H1 (cell line): ENCODE data around the gene DOK3. TPM values are rescaled to one million over a fixed set of nuclear protein-coding genes. Genes with fewer than 3 reads are reported as not detected.

ENCODE experiments used
- CTCF ChIA-PET: fragments of 300-600 bp; sonication (Branson Sonifier 250); formaldehyde crosslinking; loops from one replicate; lab custom pipeline; 2021; ENCODE audit not compliant: partially characterized antibody; lab: Charles Lee
- POLR2A ChIA-PET: fragments of 300-600 bp; sonication (Branson Sonifier 250); formaldehyde crosslinking; loops from one replicate; lab custom pipeline; 2021; ENCODE audit warnings: inconsistent platforms; ENCODE audit not compliant: partially characterized antibody; lab: Charles Lee
- DNase-seq, 2 experiments: peaks; one replicate each; pipeline versions ENCODE4 v3.0.0 to v3.0.0-alpha.2; 2010 to 2022; ENCODE audit warnings: low spot score in 2 of 2, low read depth in 1 of 2, mixed read lengths in 1 of 2
- FAIRE-seq: peaks from 2 replicates; lab custom pipeline; 2011; peaks lifted over from hg19 to GRCh38; lab: Jason Lieb, UNC
- H2AFZ ChIP-seq: 2 replicates; pipeline ENCODE4 v1.8.1; 2012; ENCODE audit warnings: low read length, inconsistent platforms
- H2AK5ac ChIP-seq: 2 replicates; pipeline ENCODE4 v1.6.1; 2013; ENCODE audit warnings: low read depth, low read length
- H2BK120ac ChIP-seq: replicated peaks from 2 replicates; pipeline ENCODE3; 2013; ENCODE audit warnings: low read depth, low read length, inconsistent platforms
- H2BK12ac ChIP-seq: 2 replicates; pipeline ENCODE4 v1.6.1; 2013; ENCODE audit warnings: low read depth, low read length
- H2BK15ac ChIP-seq: 2 replicates; pipeline ENCODE4 v1.6.1; 2013; ENCODE audit warnings: low read length
- H2BK20ac ChIP-seq: 2 replicates; pipeline ENCODE4 v1.6.1; 2013; ENCODE audit warnings: low read length
- H2BK5ac ChIP-seq: 2 replicates; pipeline ENCODE4 v1.6.1; 2013; ENCODE audit warnings: low read depth, low read length
- H3K14ac ChIP-seq: 2 replicates; pipeline ENCODE4 v1.6.1; 2013; ENCODE audit warnings: inconsistent platforms; ENCODE audit not compliant: insufficient read length
- H3K18ac ChIP-seq: 2 replicates; pipeline ENCODE4 v1.6.1; 2013; ENCODE audit warnings: low read length; ENCODE audit errors: extremely low read depth
- H3K23ac ChIP-seq: 2 replicates; pipeline ENCODE4 v1.6.1; 2013; ENCODE audit warnings: inconsistent platforms; ENCODE audit not compliant: insufficient read length
- H3K23me2 ChIP-seq: 2 replicates; pipeline ENCODE4 v1.6.1; 2013; ENCODE audit warnings: low read depth, low read length
- H3K27ac ChIP-seq: 2 replicates; pipeline ENCODE4 v1.6.1; 2011; ENCODE audit warnings: low read depth, low read length, inconsistent platforms
- H3K27me3 ChIP-seq, 4 experiments: replicated peaks in 1 of 4; 1 replicate in 1 of 4; 2 replicates in 3 of 4; pipeline versions ENCODE4 v1.6.1 to v1.8.1; 2011 to 2013; ENCODE audit warnings: low read length in 3 of 4, mild to moderate bottlenecking in 3 of 4, inconsistent platforms in 2 of 4, mixed read lengths in 2 of 4, moderate library complexity in 1 of 4; ENCODE audit not compliant: control insufficient read depth in 3 of 4, insufficient read depth in 3 of 4; ENCODE audit errors: extremely low read depth in 1 of 4
- H3K36me3 ChIP-seq, 4 experiments: 2 replicates each; pipeline versions ENCODE4 v1.6.1 to v1.8.1; 2011 to 2013; ENCODE audit warnings: mild to moderate bottlenecking in 4 of 4, low read length in 3 of 4, moderate library complexity in 2 of 4, control low read depth in 1 of 4, inconsistent platforms in 1 of 4; ENCODE audit not compliant: insufficient read depth in 4 of 4, control insufficient read depth in 2 of 4
- H3K4ac ChIP-seq: replicated peaks from 2 replicates; pipeline ENCODE3; 2013; ENCODE audit warnings: low read length, low read depth, mixed read lengths, inconsistent platforms; ENCODE audit not compliant: insufficient read length
- H3K4me1 ChIP-seq, 4 experiments: replicated peaks in 1 of 4; 1 replicate in 1 of 4; 2 replicates in 3 of 4; pipeline versions ENCODE4 v1.6.1 to v1.8.1; 2011 to 2013; ENCODE audit warnings: low read length in 3 of 4, inconsistent platforms in 2 of 4, mixed read lengths in 1 of 4; ENCODE audit not compliant: insufficient read depth in 4 of 4, control insufficient read depth in 3 of 4
- H3K4me2 ChIP-seq, 2 experiments: 2 replicates each; pipeline versions ENCODE4 v1.6.1 to v1.8.1; 2011 to 2013; ENCODE audit warnings: low read depth in 2 of 2, low read length in 2 of 2, control low read depth in 1 of 2, inconsistent platforms in 1 of 2, mild to moderate bottlenecking in 1 of 2; ENCODE audit not compliant: insufficient read depth in 1 of 2
- H3K4me3 ChIP-seq, 4 experiments: fragments of 200-600, 300-600 bp in 1 of 4; sonication (generic), shearing (Covaris generic), sonication (Bioruptor Twin) in 1 of 4; 2 replicates each; pipeline versions ENCODE4 v1.5.1 to v1.8.1; 2011 to 2016; ENCODE audit warnings: low read length in 4 of 4, low read depth in 3 of 4, control low read depth in 2 of 4, inconsistent platforms in 2 of 4, mild to moderate bottlenecking in 2 of 4, mixed read lengths in 1 of 4, moderate library complexity in 1 of 4; ENCODE audit not compliant: insufficient read depth in 2 of 4; ENCODE audit errors: extremely low read depth in 1 of 4
- H3K56ac ChIP-seq: replicated peaks from 2 replicates; pipeline ENCODE3; 2013; ENCODE audit warnings: low read depth, mild to moderate bottlenecking, mixed read lengths, low read length, inconsistent platforms; ENCODE audit not compliant: insufficient read length
- H3K79me1 ChIP-seq: 2 replicates; pipeline ENCODE4 v1.6.1; 2013; ENCODE audit warnings: low read depth, low read length, control low read depth
- H3K79me2 ChIP-seq, 2 experiments: 2 replicates each; pipeline versions ENCODE4 v1.6.1 to v1.8.1; 2012 to 2013; ENCODE audit warnings: low read length in 2 of 2, mild to moderate bottlenecking in 2 of 2, inconsistent platforms in 1 of 2; ENCODE audit not compliant: insufficient read depth in 2 of 2, control insufficient read depth in 1 of 2
- H3K9ac ChIP-seq, 4 experiments: replicated peaks in 1 of 4; 1 replicate in 1 of 4; 2 replicates in 3 of 4; pipeline versions ENCODE4 v1.6.1 to v1.8.1; 2011 to 2013; ENCODE audit warnings: low read depth in 3 of 4, low read length in 3 of 4, control low read depth in 2 of 4, mild to moderate bottlenecking in 2 of 4, moderate library complexity in 2 of 4, inconsistent platforms in 1 of 4; ENCODE audit errors: extremely low read depth in 1 of 4
- H3K9me3 ChIP-seq, 2 experiments: 2 replicates each; pipeline versions ENCODE4 v1.6.1 to v1.8.1; 2012 to 2013; ENCODE audit warnings: mild to moderate bottlenecking in 2 of 2, moderate library complexity in 2 of 2, control low read depth in 1 of 2, inconsistent platforms in 1 of 2, low read depth in 1 of 2, low read length in 1 of 2, mixed read lengths in 1 of 2; ENCODE audit not compliant: insufficient read depth in 2 of 2
- H4K20me1 ChIP-seq, 2 experiments: replicated peaks in 1 of 2; 2 replicates each; pipeline versions ENCODE3 to v1.8.1; 2011 to 2013; ENCODE audit warnings: inconsistent platforms in 2 of 2, low read length in 2 of 2, mild to moderate bottlenecking in 1 of 2; ENCODE audit not compliant: insufficient read depth in 2 of 2, control insufficient read depth in 1 of 2
- H4K5ac ChIP-seq: 2 replicates; pipeline ENCODE4 v1.6.1; 2013; ENCODE audit warnings: low read length, low read depth, mixed read lengths, inconsistent platforms; ENCODE audit not compliant: insufficient read length
- H4K8ac ChIP-seq: 2 replicates; pipeline ENCODE4 v1.8.0; 2013; ENCODE audit warnings: mild to moderate bottlenecking, moderate library complexity, low read length, inconsistent platforms; ENCODE audit not compliant: insufficient read depth; ENCODE audit errors: extremely low read depth
- H4K91ac ChIP-seq: replicated peaks from 2 replicates; pipeline ENCODE3; 2013; ENCODE audit warnings: low read length, mixed read lengths, inconsistent platforms; ENCODE audit not compliant: insufficient read length
- BRCA1 ChIP-seq: IDR thresholded peaks from 2 replicates; pipeline ENCODE4 v1.6.1; 2012; ENCODE audit warnings: low read depth, low read length, improper control_type of control experiment
- CBX8 ChIP-seq: fragments of 300-800, 300-1000 bp; sonication (generic); IDR thresholded peaks from 2 replicates; pipeline ENCODE4 v1.7.1; 2016; ENCODE audit warnings: low read depth, low read length, borderline replicate concordance
- CHD2 ChIP-seq: IDR thresholded peaks from 2 replicates; pipeline ENCODE4 v1.6.1; 2012; ENCODE audit warnings: low read length, improper control_type of control experiment
- EGR1 ChIP-seq: IDR thresholded peaks from 2 replicates; pipeline ENCODE4 v1.6.1; 2011; ENCODE audit warnings: low read depth, low read length, borderline replicate concordance
- JUND ChIP-seq: IDR thresholded peaks from 2 replicates; pipeline ENCODE4 v1.6.1; 2011; ENCODE audit warnings: mild to moderate bottlenecking, improper control_type of control experiment, low read length
- RAD21 ChIP-seq, 2 experiments: IDR thresholded peaks in 1 of 2; conservative IDR thresholded peaks in 1 of 2; 2 replicates each; pipeline ENCODE4 v1.6.1; 2011; ENCODE audit warnings: low read depth in 2 of 2, low read length in 2 of 2, improper control_type of control experiment in 1 of 2, inconsistent platforms in 1 of 2, mild to moderate bottlenecking in 1 of 2, moderate library complexity in 1 of 2
- SIN3A ChIP-seq, 2 experiments: IDR thresholded peaks in 1 of 2; conservative IDR thresholded peaks in 1 of 2; 2 replicates each; pipeline ENCODE4 v1.6.1; 2011 to 2012; ENCODE audit warnings: low read length in 2 of 2, improper control_type of control experiment in 1 of 2, low read depth in 1 of 2, mild to moderate bottlenecking in 1 of 2
- SIX5 ChIP-seq: IDR thresholded peaks from 2 replicates; pipeline ENCODE4 v1.6.1; 2011; ENCODE audit warnings: mild to moderate bottlenecking, low read depth, low read length
- SP4 ChIP-seq: IDR thresholded peaks from 2 replicates; pipeline ENCODE4 v1.6.1; 2012; ENCODE audit warnings: low read length, inconsistent platforms
- WGBS, 2 experiments: shearing (Covaris generic) in 1 of 2; methylation state at CpG; one replicate each; pipeline versions ENCODE4 v1.1.6 to v1.1.7; 2013 to 2015; ENCODE audit warnings: low lambda C conversion rate in 2 of 2, mixed read lengths in 2 of 2, inconsistent platforms in 1 of 2, low coverage in 1 of 2, missing lambda C conversion rate in 1 of 2; ENCODE audit not compliant: insufficient replicate concordance in 2 of 2, insufficient coverage in 1 of 2, insufficient read length in 1 of 2; ENCODE audit errors: extremely low coverage in 1 of 2, missing lambda C conversion rate in 1 of 2; 5-methylcytosine and 5-hydroxymethylcytosine counted together
- polyA plus RNA-seq, 7 experiments: library from polyadenylated mRNA; depleted of rRNA in 3 of 7; stranded (reverse) in 5 of 7; unstranded in 2 of 7; fragments of >200 nt in 5 of 7; fragments of 200-250 nt in 2 of 7; gene quantifications; 1 replicate in 5 of 7; 2 replicates in 1 of 7; 4 replicates in 1 of 7; pipeline versions ENCODE4 v1.2.1 to v1.2.3, GENCODE V29; 2011 to 2013; ENCODE audit warnings: missing spikeins in 2 of 7, mixed read lengths in 2 of 7
- total RNA-seq: library from RNA; stranded (reverse); fragmentation: NEBNext Ultra II Directional; extraction: Animal tissue kit (Norgen Biotek cat#: 25700); gene quantifications from 2 replicates; pipeline ENCODE4 v1.2.1, GENCODE V29; 2021
- TF ChIP-seq, protein P1 (sequence below): IDR thresholded peaks from 2 replicates; pipeline ENCODE4 v1.6.1; 2012; ENCODE audit warnings: inconsistent platforms
- TF ChIP-seq, protein P2 (sequence below), 3 experiments: IDR thresholded peaks; 1 replicate in 2 of 3; 2 replicates in 1 of 3; pipeline versions ENCODE4 v1.5.1 to v1.6.1; 2011; ENCODE audit warnings: low read length in 3 of 3, mild to moderate bottlenecking in 3 of 3, inconsistent platforms in 2 of 3, low read depth in 1 of 3, moderate library complexity in 1 of 3; ENCODE audit not compliant: insufficient read depth in 1 of 3; ENCODE audit errors: control extremely low read depth in 1 of 3

The DOK3 gene
- total and polyA plus RNA-seq, 2 of the 8 experiments (the other 6 are each of a cell fraction or from before 2014, with no cell fraction given) = 4.2 to 6.4 TPM

DNA sequence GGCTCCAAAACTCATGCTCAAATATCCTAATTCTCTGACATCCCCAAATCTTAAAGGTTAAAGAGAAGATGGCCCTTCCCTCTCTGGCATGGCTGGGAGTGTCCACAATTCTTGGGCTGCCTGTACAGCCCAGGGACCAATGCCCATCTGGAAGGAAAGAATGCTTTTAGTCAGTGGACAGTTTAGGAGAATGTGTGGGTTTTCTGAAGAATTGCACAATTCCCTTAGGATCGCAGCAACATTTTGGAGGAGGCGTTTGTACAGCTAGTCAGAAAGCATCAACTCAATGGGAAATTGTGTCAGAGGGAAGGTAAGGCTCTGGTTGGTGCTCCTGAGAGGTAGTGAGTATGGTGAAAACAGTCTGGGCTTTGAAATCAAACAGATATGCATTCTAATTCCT, 29.8 kb upstream of the DOK3 start:
- H2BK15ac ChIP-seq = no peak overlapping the region
- no peak overlapping the region for H2BK5ac ChIP-seq
- POLR2A ChIA-PET = interaction anchor here (0.8 to 2.3 kb wide), 3 partner anchors 12 to 36 kb away, joined by 4 to 7 read pairs (median 4); no protein-coding TSS in a partner anchor
- H4K8ac ChIP-seq = no peak overlapping the region
- H3K4ac ChIP-seq = no peak overlapping the region
- H3K79me1 ChIP-seq = peaks cover 14% of the 10 kb centered on the region
- no peak overlapping the region for H3K9ac ChIP-seq
- no peak overlapping the region for H3K18ac ChIP-seq
- H3K4me2 ChIP-seq = no peak overlapping the region
- no peak overlapping the region for H2BK20ac ChIP-seq
- H3K27me3 ChIP-seq = no peaks in the 10 kb centered on the region
- no peak overlapping the region for H2BK120ac ChIP-seq
- 0 out of 7 replicates have a peak, but pooled peaks cover 0 to 3% (median 0%) of the 10 kb centered on the region in 4 experiments for H3K4me1 ChIP-seq
- no peak overlapping the region for H3K56ac ChIP-seq
- no peak overlapping the region for H3K27ac ChIP-seq
- no peak overlapping the region for H4K5ac ChIP-seq
- no peaks in the 10 kb centered on the region for H3K9me3 ChIP-seq
- no peak overlapping the region for H2AFZ ChIP-seq
- H3K23me2 ChIP-seq = no peaks in the 10 kb centered on the region
- H2AK5ac ChIP-seq = no peak overlapping the region
- CTCF ChIA-PET = interaction anchor here (0.9 to 2.5 kb wide), 3 partner anchors 9 to 38 kb away, joined by 3 to 11 read pairs (median 3); no protein-coding TSS in a partner anchor
- H4K20me1 ChIP-seq = peaks cover 3 to 19% of the 10 kb centered on the region in 2 experiments
- H3K4me3 ChIP-seq = no peak overlapping the region
- H3K79me2 ChIP-seq = peaks cover 0 to 43% of the 10 kb centered on the region in 2 experiments; a peak in 3 of 4 replicates
- H3K23ac ChIP-seq = no peak overlapping the region
- no peak overlapping the region for H3K14ac ChIP-seq
- peaks cover 5 to 44% (median 22%) of the 10 kb centered on the region in 4 experiments; a peak in 7 of 8 replicates for H3K36me3 ChIP-seq
- no peak overlapping the region for H2BK12ac ChIP-seq
- FAIRE-seq (no peak), DNase-seq (no peak)
- 91% methylated on average over 2 of the region's 2 CpGs; no CpG with 5 or more reads in 1 of the 2 experiments for WGBS, 2 experiments
- H4K91ac ChIP-seq = no peak overlapping the region
- TF ChIP-seq SP4 = no peak
- no peak for TF ChIP-seq SIX5
- no peak for TF ChIP-seq CHD2
- no peak for TF ChIP-seq JUND
- no peak for TF ChIP-seq BRCA1
- TF ChIP-seq, protein P1, sequence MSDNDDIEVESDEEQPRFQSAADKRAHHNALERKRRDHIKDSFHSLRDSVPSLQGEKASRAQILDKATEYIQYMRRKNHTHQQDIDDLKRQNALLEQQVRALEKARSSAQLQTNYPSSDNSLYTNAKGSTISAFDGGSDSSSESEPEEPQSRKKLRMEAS = no peak
- TF ChIP-seq RAD21 (IDR thresholded peaks at IDR 0.05 in 1 of 2, conservative IDR thresholded peaks at IDR 0.05 in 1 of 2; ENCODE audit: low read depth in 2 of 2, low read length in 2 of 2) = no peak
- TF ChIP-seq, protein P2, sequence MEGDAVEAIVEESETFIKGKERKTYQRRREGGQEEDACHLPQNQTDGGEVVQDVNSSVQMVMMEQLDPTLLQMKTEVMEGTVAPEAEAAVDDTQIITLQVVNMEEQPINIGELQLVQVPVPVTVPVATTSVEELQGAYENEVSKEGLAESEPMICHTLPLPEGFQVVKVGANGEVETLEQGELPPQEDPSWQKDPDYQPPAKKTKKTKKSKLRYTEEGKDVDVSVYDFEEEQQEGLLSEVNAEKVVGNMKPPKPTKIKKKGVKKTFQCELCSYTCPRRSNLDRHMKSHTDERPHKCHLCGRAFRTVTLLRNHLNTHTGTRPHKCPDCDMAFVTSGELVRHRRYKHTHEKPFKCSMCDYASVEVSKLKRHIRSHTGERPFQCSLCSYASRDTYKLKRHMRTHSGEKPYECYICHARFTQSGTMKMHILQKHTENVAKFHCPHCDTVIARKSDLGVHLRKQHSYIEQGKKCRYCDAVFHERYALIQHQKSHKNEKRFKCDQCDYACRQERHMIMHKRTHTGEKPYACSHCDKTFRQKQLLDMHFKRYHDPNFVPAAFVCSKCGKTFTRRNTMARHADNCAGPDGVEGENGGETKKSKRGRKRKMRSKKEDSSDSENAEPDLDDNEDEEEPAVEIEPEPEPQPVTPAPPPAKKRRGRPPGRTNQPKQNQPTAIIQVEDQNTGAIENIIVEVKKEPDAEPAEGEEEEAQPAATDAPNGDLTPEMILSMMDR (IDR thresholded peaks at IDR 0.05; ENCODE audit: control extremely low read depth in 1 of 3, insufficient read depth in 1 of 3, low read depth in 1 of 3, low read length in 3 of 3) = no peak
- TF ChIP-seq EGR1 = no peak
- TF ChIP-seq CBX8 = no peak
- TF ChIP-seq SIN3A (conservative IDR thresholded peaks at IDR 0.05 in 1 of 2, IDR thresholded peaks at IDR 0.05 in 1 of 2; ENCODE audit: low read depth in 1 of 2, low read length in 2 of 2) = no peak
